Measurements from ENCODE around the gene KDM4D. TPM values are rescaled to one million over a fixed set of nuclear protein-coding genes. Genes with fewer than 3 reads are reported as not detected.

Gene KDM4D
- total and polyA plus RNA-seq, 9 of the 15 experiments (the other 6 are each of a cell fraction or from before 2014, with no cell fraction given): 0.34 to 1.1 (median 0.50) TPM

GRCh38 chr11:94939346-94939745, 34.2 kb upstream of the KDM4D start:
- no peak overlapping the region for H3K27ac ChIP-seq (ENCODE audit: extremely low read depth, low read depth, low read length)
- TF ChIP-seq ZNF316 (IDR thresholded peaks at IDR 0.05) (peak; percentile 62; the same call in 1 of the 2 replicates), MAFG (tag; conservative IDR thresholded peaks at IDR 0.05) (peak; percentile 44; the same call in 1 of the 2 replicates), HOMEZ (CRISPR knock-in tag; IDR thresholded peaks at IDR 0.05) (no peak), C11orf30 (IDR thresholded peaks at IDR 0.05; ENCODE audit: low read depth) (peak; percentile 55; the same call in 1 of the 2 replicates)
- no peaks in the 10 kb centered on the region for H3K79me2 ChIP-seq (ENCODE audit: control insufficient read depth, insufficient read depth, low read length)
- POLR2A ChIA-PET: no interaction called here
- ATAC-seq (no peak), FAIRE-seq (no peak), DNase-seq (ENCODE audit: extremely low read depth in 1 of 4, low spot score in 3 of 4) (no peak)
- no TSS peak for BruUV-seq (replicated peaks)
- no peak overlapping the region for H3K4me2 ChIP-seq (ENCODE audit: insufficient read depth, low read length)
- H4K20me1 ChIP-seq (replicated peaks; ENCODE audit: control insufficient read depth, insufficient read depth, low read length): no peaks in the 10 kb centered on the region
- WGBS (ENCODE audit: insufficient coverage, low coverage, missing lambda C conversion rate): 5% methylated on average over 2 of the region's 2 CpGs
- no peaks in the 10 kb centered on the region for H3K9me1 ChIP-seq (ENCODE audit: control insufficient read depth, insufficient read depth, low read length)
- H3K4me1 ChIP-seq (replicated peaks in 1 of 2; ENCODE audit: control insufficient read depth in 2 of 2, insufficient read depth in 2 of 2, low read length in 2 of 2): no peaks in the 10 kb centered on the region; a peak in 1 of 5 replicates
- peaks cover 7 to 13% of the 10 kb centered on the region in 2 experiments; a peak in 2 of 5 replicates for H3K27me3 ChIP-seq (ENCODE audit: control insufficient read depth in 2 of 2, insufficient read depth in 2 of 2, low read length in 2 of 2)
- H2AFZ ChIP-seq (ENCODE audit: low read depth, low read length): no peak overlapping the region
- CTCF ChIA-PET (ENCODE audit: low intra/inter-chr PET ratio): no interaction called here
- H3K9ac ChIP-seq (ENCODE audit: insufficient read depth in 1 of 2, low read depth in 2 of 2, low read length in 2 of 2): no peak overlapping the region
- no peaks in the 10 kb centered on the region for H3K9me3 ChIP-seq (replicated peaks; ENCODE audit: control insufficient read depth, insufficient read depth, low read depth, low read length)
- H3K36me3 ChIP-seq (ENCODE audit: control insufficient read depth, insufficient read depth, low read length): no peaks in the 10 kb centered on the region
- no peak overlapping the region for H3K4me3 ChIP-seq
- intact Hi-C loops (cut with micrococcal nuclease): no loop called here
- in situ Hi-C loops (cut with MboI): no loop called here

GRCh38 chr11:94941131-94941530, 32.4 kb upstream of the KDM4D start:
- H3K4me1 ChIP-seq (replicated peaks in 1 of 2; ENCODE audit: control insufficient read depth in 2 of 2, insufficient read depth in 2 of 2, low read length in 2 of 2): no peaks in the 10 kb centered on the region; a peak in 1 of 5 replicates
- no peak overlapping the region for H3K9ac ChIP-seq (ENCODE audit: insufficient read depth in 1 of 2, low read depth in 2 of 2, low read length in 2 of 2)
- no peaks in the 10 kb centered on the region for H3K9me3 ChIP-seq (replicated peaks; ENCODE audit: control insufficient read depth, insufficient read depth, low read depth, low read length)
- in situ Hi-C loops (cut with MboI): no loop called here
- no TSS peak for BruUV-seq (replicated peaks)
- H2AFZ ChIP-seq (ENCODE audit: low read depth, low read length): no peak overlapping the region
- no peak for ATAC-seq
- POLR2A ChIA-PET: no interaction called here
- H3K27ac ChIP-seq (ENCODE audit: extremely low read depth, low read depth, low read length): no peak overlapping the region
- peaks cover 7 to 13% of the 10 kb centered on the region in 2 experiments; a peak in 2 of 5 replicates for H3K27me3 ChIP-seq (ENCODE audit: control insufficient read depth in 2 of 2, insufficient read depth in 2 of 2, low read length in 2 of 2)
- H3K79me2 ChIP-seq (ENCODE audit: control insufficient read depth, insufficient read depth, low read length): no peaks in the 10 kb centered on the region
- H3K4me3 ChIP-seq: no peak overlapping the region
- H3K4me2 ChIP-seq (ENCODE audit: insufficient read depth, low read length): no peak overlapping the region
- CTCF ChIA-PET (ENCODE audit: low intra/inter-chr PET ratio): no interaction called here
- no peaks in the 10 kb centered on the region for H4K20me1 ChIP-seq (replicated peaks; ENCODE audit: control insufficient read depth, insufficient read depth, low read length)
- no peaks in the 10 kb centered on the region for H3K9me1 ChIP-seq (ENCODE audit: control insufficient read depth, insufficient read depth, low read length)
- intact Hi-C loops (cut with micrococcal nuclease): no loop called here
- WGBS (ENCODE audit: insufficient coverage, low coverage, missing lambda C conversion rate): 6% methylated on average over 4 of the region's 4 CpGs
- FAIRE-seq: no peak
- H3K36me3 ChIP-seq (ENCODE audit: control insufficient read depth, insufficient read depth, low read length): no peaks in the 10 kb centered on the region
- no peak for DNase-seq (ENCODE audit: extremely low read depth in 1 of 4, low spot score in 3 of 4)
- TF ChIP-seq MTA1 (IDR thresholded peaks at IDR 0.05; ENCODE audit: borderline replicate concordance): no peak
- TF ChIP-seq ZNF830 (CRISPR knock-in tag; IDR thresholded peaks at IDR 0.05): no peak
- no peak for TF ChIP-seq ZNF507 (tag; conservative IDR thresholded peaks at IDR 0.05)
- TF ChIP-seq GATAD2B (IDR thresholded peaks at IDR 0.05; ENCODE audit: borderline replicate concordance): no peak
- TF ChIP-seq ZNF655 (CRISPR knock-in tag; IDR thresholded peaks at IDR 0.05): no peak
- TF ChIP-seq CHD4 (IDR thresholded peaks at IDR 0.05; ENCODE audit: insufficient read depth, insufficient replicate concordance, low read depth, low read length, poor library complexity, severe bottlenecking): no peak
- no peak for TF ChIP-seq CCNT2 (IDR thresholded peaks at IDR 0.05; ENCODE audit: borderline replicate concordance, extremely low read depth, insufficient read length, low read depth, low read length)
- TF ChIP-seq RNF219 (CRISPR knock-in tag; IDR thresholded peaks at IDR 0.05): no peak

Data from K562 (cell line).